KOPT-K1 (cell line): Measurements from ENCODE around the gene TNS1.
"Not testable (repeated sequence)": the region's sequence is repeated elsewhere in the genome, so short reads cannot be mapped to it uniquely, and the experiment has no call there.

ENCODE experiments used
- H3K27ac ChIP-seq: fragments of 200-600 bp; sonication (generic); 2 replicates; pipeline ENCODE4 v1.5.1; 2016; ENCODE audit warnings: antibody characterized with exemption, mild to moderate bottlenecking, low read depth, low read length; ENCODE audit not compliant: poor library complexity, severe bottlenecking
- H3K36me3 ChIP-seq: fragments of 200-600 bp; sonication (generic); 2 replicates; pipeline ENCODE4 v1.5.1; 2017; ENCODE audit warnings: antibody characterized with exemption, mild to moderate bottlenecking, low read length, moderate library complexity; ENCODE audit not compliant: insufficient read depth
- H3K9me3 ChIP-seq: fragments of 200-600 bp; sonication (generic); 2 replicates; pipeline ENCODE4 v1.5.1; 2017; ENCODE audit warnings: antibody characterized with exemption, low read length, mild to moderate bottlenecking; ENCODE audit not compliant: insufficient read depth, poor library complexity, severe bottlenecking

TNS1 gene

GRCh38 chr2:218002845-218003180, at the start of gene TNS1:
Gene TNS1, minus strand, starts transcription at chr2:218002995. Its CDS starts 123 bp downstream, at chr2:218002872.
- no peaks in the 10 kb centered on the region for H3K36me3 ChIP-seq
- H3K27ac ChIP-seq: no peak within 1 kb of the TSS
- no peaks in the 10 kb centered on the region for H3K9me3 ChIP-seq

GRCh38 chr2:218051903-218052302, 49.1 kb upstream of the TNS1 start:
- Histone ChIP-seq H3K27ac (no peak overlapping the region), H3K9me3 (peaks cover 10% of the 10 kb centered on the region)

GRCh38 chr2:218047536-218048225, 44.9 kb upstream of the TNS1 start:
- Histone ChIP-seq H3K9me3 (peaks cover 22% of the 10 kb centered on the region), H3K27ac (no peak overlapping the region), H3K36me3 (no peaks in the 10 kb centered on the region)

More at GRCh38 chr2:218051903-218052302, 49.1 kb upstream of the TNS1 start:
- H3K36me3 ChIP-seq: no peaks in the 10 kb centered on the region

- Histone ChIP-seq H3K36me3 (no peaks in the 10 kb centered on the region), H3K27ac (no peak overlapping the region)
These were observed 43.4 kb upstream of the TNS1 start for GRCh38 chr2:218046238-218046637.

GRCh38 chr2:218044599-218044998, 41.8 kb upstream of the TNS1 start:
- not testable (repeated sequence) for H3K36me3 ChIP-seq, H3K27ac ChIP-seq
- H3K9me3 ChIP-seq: peaks cover 13% of the 10 kb centered on the region

More at GRCh38 chr2:218046238-218046637, 43.4 kb upstream of the TNS1 start:
- peaks cover 22% of the 10 kb centered on the region for H3K9me3 ChIP-seq

- H3K9me3 ChIP-seq: peaks cover 12% of the 10 kb centered on the region
These were observed 40.9 kb upstream of the TNS1 start for GRCh38 chr2:218043701-218044109.

GRCh38 chr2:218043100-218043499, 40.3 kb upstream of the TNS1 start:
- Histone ChIP-seq H3K27ac (no peak overlapping the region), H3K36me3 (no peaks in the 10 kb centered on the region), H3K9me3 (peaks cover 12% of the 10 kb centered on the region)

More at GRCh38 chr2:218043701-218044109, 40.9 kb upstream of the TNS1 start:
- Histone ChIP-seq H3K27ac (no peak overlapping the region), H3K36me3 (no peaks in the 10 kb centered on the region)

GRCh38 chr2:218041302-218042168, 38.7 kb upstream of the TNS1 start:
- H3K9me3 ChIP-seq: peaks cover 12% of the 10 kb centered on the region
- H3K36me3 ChIP-seq: no peaks in the 10 kb centered on the region
- H3K27ac ChIP-seq: no peak overlapping the region

- H3K27ac ChIP-seq: no peak overlapping the region
- no peaks in the 10 kb centered on the region for H3K36me3 ChIP-seq
- peaks cover 12% of the 10 kb centered on the region for H3K9me3 ChIP-seq
These were observed 38.1 kb upstream of the TNS1 start for GRCh38 chr2:218040883-218041282.

GRCh38 chr2:218039171-218039570, 36.4 kb upstream of the TNS1 start:
- Histone ChIP-seq H3K27ac (no peak overlapping the region), H3K9me3 (peaks cover 12% of the 10 kb centered on the region), H3K36me3 (no peaks in the 10 kb centered on the region)

GRCh38 chr2:218036371-218036770, 33.6 kb upstream of the TNS1 start:
- H3K27ac ChIP-seq: no peak overlapping the region
- no peaks in the 10 kb centered on the region for H3K36me3 ChIP-seq
- H3K9me3 ChIP-seq: no peaks in the 10 kb centered on the region

- Histone ChIP-seq H3K9me3 (no peaks in the 10 kb centered on the region), H3K27ac (no peak overlapping the region), H3K36me3 (no peaks in the 10 kb centered on the region)
These were observed 32.8 kb upstream of the TNS1 start for GRCh38 chr2:218035463-218036100.

GRCh38 chr2:218034497-218035213, 31.9 kb upstream of the TNS1 start:
- not testable (repeated sequence) for H3K9me3 ChIP-seq, H3K36me3 ChIP-seq, H3K27ac ChIP-seq

GRCh38 chr2:218033590-218034496, 31.0 kb upstream of the TNS1 start:
- Histone ChIP-seq H3K36me3 (no peaks in the 10 kb centered on the region), H3K9me3 (no peaks in the 10 kb centered on the region), H3K27ac (no peak overlapping the region)
